GM21737 (cell line): Measurements from ENCODE around the gene CRB1.
"Not testable (repeated sequence)": the region's sequence is repeated elsewhere in the genome, so short reads cannot be mapped to it uniquely, and the experiment has no call there.

Source experiments
- ATAC-seq: cut with Tn5 transposase; IDR thresholded peaks from one replicate; pipeline ENCODE4 v1.9.1; 2021; ENCODE audit warnings: mild to moderate bottlenecking, moderate library complexity; ENCODE audit not compliant: unreplicated experiment

The CRB1 gene

GRCh38 chr1:197451381-197451780 is 183.3 kb downstream of the CRB1 start:
- ATAC-seq = no peak

- ATAC-seq = no peak
These were observed 185.5 kb downstream of the CRB1 start for GRCh38 chr1:197453376-197454058.

- no peak for ATAC-seq
These were observed 194.5 kb downstream of the CRB1 start for GRCh38 chr1:197462539-197462938.

GRCh38 chr1:197463142-197463541 is 195.1 kb downstream of the CRB1 start:
- ATAC-seq = no peak

GRCh38 chr1:197464044-197464443 is 196.0 kb downstream of the CRB1 start:
- ATAC-seq = no peak

GRCh38 chr1:197465528-197466327 is 197.7 kb downstream of the CRB1 start:
- no peak for ATAC-seq

- no peak for ATAC-seq
These were observed 198.8 kb downstream of the CRB1 start for GRCh38 chr1:197466813-197467212.

GRCh38 chr1:197467881-197468280 is 199.8 kb downstream of the CRB1 start:
- ATAC-seq = no peak

GRCh38 chr1:197468543-197469175 is 200.6 kb downstream of the CRB1 start:
- ATAC-seq = no peak

GRCh38 chr1:197469620-197470210 is 201.7 kb downstream of the CRB1 start:
- ATAC-seq = no peak

- no peak for ATAC-seq
These were observed 202.3 kb downstream of the CRB1 start for GRCh38 chr1:197470330-197470729.

- ATAC-seq = no peak
These were observed 203.4 kb downstream of the CRB1 start for GRCh38 chr1:197471248-197471985.

- no peak for ATAC-seq
These were observed 204.1 kb downstream of the CRB1 start for GRCh38 chr1:197472141-197472540.

GRCh38 chr1:197480446-197480845 is 212.4 kb downstream of the CRB1 start:
- ATAC-seq = no peak

GRCh38 chr1:197481101-197481500 is 213.0 kb downstream of the CRB1 start:
- no peak for ATAC-seq

GRCh38 chr1:197485790-197486189 is 217.7 kb downstream of the CRB1 start:
- no peak for ATAC-seq

GRCh38 chr1:197486946-197487345 is 218.9 kb downstream of the CRB1 start:
- no peak for ATAC-seq

GRCh38 chr1:197491505-197491904 is 223.5 kb downstream of the CRB1 start:
- not testable (repeated sequence) for ATAC-seq

GRCh38 chr1:197496722-197497121 is 228.7 kb downstream of the CRB1 start:
- no peak for ATAC-seq

- no peak for ATAC-seq
These were observed 242.8 kb downstream of the CRB1 start for GRCh38 chr1:197510691-197511378.
